ENCODE data around the gene PDZD8.
"Not testable (repeated sequence)": the region's sequence is repeated elsewhere in the genome, so short reads cannot be mapped to it uniquely, and the experiment has no call there.

The PDZD8 gene

DNA sequence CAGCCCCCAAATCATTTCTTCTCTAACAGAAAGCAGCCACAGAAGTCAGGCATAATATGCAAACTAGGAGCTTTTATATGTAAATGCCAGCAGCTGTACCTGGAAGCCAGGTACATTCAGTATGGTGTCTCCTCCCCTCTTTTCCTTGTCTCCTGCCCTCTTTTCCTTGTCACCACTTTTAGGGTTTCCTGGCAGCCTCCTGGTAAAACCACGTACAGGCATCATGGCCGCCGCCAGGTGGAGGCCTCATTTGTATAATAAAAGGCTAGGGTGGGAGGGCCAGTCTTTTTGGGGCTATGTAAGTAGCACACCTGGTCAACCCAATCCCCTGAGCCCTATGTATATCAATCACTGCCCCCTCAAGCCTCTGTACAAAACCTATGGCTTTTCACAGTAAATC, 28.7 kb downstream of the PDZD8 start:
- no peak for DNase-seq

DNA sequence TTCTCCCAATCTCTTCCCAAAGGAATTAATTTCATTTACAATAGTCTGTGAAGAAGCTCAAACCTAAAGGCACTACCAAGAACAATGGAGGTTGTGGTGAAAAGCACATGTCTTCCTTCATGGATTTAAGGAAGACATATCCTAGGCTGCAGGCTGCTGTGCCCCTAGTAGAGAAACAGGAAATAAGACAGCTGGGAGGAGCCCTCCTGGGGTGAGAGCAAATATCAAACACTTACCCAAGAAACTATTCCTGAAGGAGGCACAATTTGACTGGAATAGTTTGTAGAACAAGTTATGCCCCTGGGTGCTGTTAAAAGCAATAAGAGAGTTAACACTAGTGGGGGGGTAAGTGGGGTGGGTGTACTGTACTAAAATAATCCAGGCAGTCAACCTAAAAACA, 30.1 kb downstream of the PDZD8 start:
- no peak for DNase-seq

DNA sequence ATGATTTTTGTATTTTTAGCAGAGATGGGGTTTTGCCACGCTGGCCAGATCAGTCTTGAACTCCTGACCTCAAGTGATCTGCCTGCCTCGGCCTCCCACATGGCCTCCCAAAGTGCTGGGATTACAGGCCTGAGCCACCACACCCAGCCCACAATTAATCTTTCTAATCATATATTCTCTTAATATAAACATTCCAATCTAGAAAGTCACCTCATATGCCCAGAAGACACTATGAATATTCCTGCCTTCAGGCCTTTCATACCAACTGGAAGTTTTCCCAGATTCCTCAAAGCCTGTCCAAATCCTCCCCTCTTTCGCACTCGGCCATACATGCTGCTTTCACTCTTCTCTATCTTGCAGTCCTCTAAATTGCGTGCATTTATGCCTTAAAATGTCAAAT, 32.6 kb downstream of the PDZD8 start:
- no peak for DNase-seq

DNA sequence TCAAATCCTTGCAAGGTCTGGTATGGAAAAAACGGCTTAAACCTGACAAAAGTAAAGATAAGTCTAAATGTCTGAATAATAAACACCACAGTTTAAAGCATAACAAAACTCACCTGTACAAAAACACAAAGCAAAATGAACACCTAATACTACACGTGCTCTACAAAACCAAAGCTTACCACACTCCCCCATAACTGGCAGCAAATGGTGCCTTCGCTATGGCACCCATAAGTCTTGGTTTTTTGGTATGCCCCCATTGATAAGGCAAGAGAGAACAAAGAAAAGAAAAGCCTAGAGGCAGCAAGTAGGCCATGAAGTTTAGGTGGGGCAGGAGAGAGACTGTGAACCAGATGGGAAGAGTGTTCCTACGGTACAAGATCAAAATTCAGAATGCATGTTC, 34.2 kb downstream of the PDZD8 start:
- DNase-seq: no peak

DNA sequence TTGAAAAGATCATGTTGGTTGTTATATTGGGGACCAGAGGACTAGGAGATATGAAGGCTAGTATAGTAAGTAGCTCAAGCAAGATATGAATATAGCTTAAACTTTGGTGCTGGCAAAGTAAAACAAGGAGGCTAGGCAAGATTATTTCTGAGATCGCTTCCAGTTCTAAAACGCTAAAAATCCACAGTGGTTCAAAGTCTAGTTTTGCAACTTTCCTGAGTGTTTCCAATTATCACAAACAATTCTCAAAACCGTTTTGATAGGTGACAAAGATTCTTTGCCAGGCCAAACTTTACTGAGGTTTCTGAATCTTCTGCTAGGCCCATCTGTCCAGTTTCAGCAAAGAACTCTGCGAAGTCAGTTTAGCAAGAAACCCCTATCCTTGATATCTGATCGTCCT, 35.3 kb downstream of the PDZD8 start:
- no peak for DNase-seq

DNA sequence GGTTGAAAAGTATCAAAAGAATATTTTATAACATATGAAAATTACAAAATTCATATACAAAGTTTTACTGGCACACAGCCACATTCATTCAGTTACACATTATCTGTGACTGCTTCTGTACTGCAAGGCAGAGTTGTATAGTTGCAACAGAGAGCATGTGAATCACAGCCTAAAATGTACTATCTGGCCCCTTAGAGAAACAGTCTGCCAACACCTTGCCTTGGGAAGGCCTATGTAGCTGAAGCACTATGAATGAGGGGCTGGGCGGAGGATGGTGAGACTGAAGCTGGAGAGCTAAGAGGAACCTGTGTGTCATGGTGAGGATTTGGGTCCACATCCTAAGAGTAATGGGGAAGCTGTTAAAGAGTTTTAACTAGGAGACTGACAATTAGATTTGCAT, 35.7 kb downstream of the PDZD8 start:
- no peak for DNase-seq

DNA sequence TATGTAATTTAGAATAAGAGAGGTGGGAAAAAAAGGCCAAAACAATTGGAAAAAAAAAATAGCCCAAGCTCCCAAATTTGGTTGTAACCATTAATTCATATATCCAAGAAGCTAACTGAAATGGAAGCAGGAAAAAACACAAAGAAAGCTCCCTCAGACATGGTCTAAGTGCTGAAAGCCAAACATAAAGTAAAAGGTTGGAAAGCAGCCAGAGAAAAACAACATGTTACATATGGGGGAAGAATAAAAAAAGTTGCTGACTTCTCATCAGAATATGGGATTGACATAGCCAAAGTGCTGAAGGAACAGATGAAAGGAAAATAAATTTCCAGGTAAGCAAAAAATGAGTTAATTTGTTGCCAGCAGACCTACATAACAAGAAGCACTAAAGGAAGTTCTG, 40.3 kb downstream of the PDZD8 start:
- DNase-seq: no peak

DNA sequence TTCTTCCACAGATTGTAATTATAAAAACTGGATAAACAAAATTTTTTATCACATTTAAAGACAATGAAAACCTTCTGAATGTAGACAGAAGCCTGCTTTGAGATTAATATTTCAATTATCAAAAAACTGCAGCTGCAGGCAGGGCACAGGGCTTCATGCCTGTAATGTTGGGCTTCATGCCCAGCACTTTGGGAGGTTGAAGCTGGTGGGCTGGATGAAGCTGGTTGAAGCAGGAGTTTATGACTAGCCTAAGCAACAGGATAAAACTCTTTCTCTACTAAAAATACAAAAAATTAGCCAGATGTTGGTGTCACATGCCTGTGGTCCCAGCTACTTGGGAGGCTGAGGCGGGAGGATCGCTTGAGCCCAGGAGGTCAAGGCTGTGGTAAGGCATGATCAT, 41.2 kb downstream of the PDZD8 start:
- DNase-seq: no peak

DNA sequence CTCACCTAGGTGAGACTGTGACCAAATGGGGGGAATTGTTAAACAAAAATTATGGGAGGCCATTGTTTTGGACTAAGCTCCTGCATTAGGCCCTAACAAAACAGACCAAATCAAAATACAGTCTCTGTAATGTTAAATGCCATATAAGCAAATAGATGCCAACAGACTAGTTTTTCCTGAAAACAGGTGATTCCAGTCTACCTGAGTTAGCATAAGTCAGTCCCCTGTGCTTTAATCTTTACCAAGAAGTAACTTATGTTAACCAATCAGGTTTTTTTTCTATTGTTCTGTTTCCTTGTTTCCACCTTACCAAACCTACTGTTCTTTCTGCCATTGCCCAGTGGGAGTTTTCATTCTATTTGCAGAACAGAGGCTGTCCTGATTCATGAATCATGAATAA, 48.0 kb downstream of the PDZD8 start:
- no peak for DNase-seq

DNA sequence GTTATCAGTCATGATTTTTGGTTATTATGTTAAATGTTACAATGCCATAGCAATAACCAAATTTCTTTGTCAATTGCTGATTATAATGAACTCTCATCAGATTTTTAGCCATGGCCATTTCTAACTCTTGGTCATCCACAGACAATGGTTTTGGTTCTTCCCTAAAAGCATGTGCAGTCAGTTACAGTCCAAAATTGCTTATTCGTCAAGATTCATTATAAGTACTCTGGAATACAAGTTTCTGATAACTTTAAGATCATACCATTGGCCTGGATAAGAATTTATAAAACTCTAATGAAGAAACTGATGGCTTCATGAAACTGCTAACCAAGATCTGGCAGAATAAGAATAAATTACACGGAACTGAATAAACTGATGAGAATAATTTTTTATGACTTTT, 50.9 kb downstream of the PDZD8 start:
- DNase-seq: no peak

DNA sequence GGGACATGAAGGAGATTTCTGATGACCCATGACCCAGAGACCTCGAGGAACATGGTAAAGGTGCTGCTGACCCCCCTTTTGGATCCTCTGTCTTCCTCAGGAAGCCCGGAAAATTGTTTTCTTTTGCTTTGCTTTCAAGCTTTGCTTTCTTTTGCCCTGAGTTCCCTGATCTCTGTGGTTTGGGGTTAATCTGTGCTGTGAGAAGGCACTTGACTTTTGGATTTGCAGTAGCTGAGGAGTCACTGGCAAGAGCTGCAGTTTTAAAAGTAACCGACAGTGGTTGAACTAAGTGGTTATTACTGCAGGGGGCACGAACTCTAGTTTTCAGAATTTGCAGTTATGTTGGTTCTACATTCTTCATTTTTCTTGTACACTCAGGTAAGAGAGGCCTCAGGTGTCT, 53.0 kb downstream of the PDZD8 start:
- DNase-seq: no peak

DNA sequence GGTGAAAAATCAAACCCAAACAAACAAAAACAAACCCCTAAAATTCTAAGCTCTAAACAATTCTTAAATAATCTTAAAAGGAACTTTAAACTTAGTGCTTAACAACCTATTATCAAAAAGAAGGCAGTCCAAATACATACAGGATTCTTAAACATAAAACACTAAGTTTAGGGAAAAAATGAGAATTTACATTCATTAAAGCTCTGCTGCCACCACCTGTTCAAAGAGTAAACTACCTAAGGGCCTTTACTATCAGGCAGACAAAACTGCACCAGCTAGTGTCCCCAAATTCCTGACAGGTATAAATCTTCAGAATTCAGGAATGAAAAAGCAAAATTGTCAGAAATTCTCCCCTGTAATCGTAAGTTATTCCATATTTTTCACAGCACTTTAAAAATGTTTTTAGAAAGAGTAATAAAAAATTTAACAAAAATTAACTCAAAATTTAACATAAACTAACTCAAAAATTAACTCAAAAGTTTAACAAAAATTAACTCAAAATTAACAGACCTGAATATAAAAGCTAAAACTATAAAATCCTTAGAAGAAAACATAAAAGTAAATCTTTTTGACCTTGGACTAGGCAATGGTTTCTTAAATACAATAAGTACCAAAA, 55.1 kb downstream of the PDZD8 start:
- no peak for DNase-seq

DNA sequence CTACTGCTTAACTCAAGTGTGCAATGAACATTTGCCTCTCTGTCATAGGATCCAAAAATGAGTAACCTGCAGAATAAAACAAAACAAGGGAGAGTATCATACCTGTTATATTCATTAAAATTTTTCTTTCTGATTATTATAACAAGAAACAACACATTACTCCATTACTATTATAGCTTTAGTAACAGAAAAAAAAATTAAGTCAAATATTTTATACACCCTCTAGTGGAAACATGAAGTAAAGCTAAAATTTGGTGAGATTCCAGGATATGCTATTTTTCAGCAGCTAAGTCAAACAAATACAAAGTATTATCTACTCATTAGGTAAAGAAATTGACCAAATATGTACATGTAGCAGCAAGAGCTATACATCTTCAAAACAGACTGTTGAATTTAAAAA, 56.3 kb downstream of the PDZD8 start:
- no peak for DNase-seq

DNA sequence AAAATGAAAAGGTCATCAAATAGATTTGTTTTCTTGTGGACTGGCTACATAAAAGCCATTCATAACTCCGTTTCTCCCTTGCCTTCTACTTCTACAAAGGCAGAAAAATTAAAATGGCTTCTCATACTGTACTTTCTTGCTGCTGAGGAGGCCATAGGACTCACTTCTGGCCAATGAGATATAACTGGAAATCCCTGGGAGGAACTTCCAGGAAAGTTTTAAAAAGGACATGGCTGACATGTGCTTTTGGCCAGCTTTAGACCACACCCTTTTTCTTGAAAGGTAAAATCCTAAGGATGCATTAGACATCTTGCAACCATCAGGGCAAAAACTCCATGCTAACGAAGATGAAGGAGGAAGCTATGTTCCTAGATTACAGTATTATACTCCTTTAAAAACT, 58.5 kb downstream of the PDZD8 start:
- DNase-seq: no peak

DNA sequence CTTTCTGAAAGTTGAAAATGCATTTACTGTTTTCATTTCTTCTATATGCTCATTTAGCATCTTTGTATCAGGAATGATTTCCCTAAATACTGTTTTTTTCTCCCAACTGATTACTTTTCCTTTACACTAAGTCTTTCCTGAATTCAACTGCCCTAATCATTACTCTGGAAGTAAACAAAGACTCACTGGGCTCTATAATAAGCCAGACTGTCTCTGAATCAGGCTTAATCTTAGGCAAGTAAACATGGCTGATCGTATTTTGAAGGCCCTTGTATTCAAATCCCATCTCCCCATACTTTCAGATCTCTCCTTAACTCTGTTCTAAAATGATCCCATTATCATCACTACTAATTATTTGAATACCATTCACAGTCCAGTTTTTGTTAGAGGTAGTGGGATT, 61.6 kb downstream of the PDZD8 start:
- DNase-seq: no peak

DNA sequence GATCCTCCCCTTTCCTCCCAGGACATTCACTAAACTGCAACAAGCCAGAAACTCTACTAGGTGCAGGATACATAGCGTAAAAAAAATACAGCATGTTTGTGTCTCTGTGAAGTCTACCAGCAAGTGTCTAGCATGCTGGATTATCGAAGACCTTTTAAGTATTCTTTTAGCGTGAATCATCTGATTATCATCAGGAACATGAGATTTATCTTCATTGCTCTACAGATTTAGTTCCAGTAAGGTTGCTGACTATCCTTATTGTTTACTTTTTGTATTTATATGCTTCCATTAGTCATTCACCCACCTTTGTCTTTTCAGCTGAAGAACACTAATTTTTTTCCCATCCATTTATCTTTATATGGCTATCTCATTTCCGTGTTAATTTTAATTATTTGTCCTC, 62.8 kb downstream of the PDZD8 start:
- no peak for DNase-seq

DNA sequence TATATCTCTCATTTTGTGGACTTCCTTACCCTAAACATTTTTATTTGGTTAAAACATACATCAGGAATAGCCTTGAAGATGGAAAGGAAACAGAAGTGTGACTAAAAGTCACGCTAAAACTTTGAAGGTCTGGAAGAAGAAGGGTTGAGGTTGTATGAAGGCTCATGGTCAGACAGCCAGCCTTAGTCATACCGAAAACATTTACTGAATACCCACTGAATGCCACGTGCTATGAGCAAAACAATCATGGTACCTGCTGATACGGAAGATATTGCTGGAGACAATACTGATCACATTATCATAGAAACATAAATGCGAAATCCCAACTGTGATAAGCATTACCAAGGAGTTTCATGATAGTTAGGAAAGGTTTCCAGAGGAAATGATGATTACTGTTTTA, 64.0 kb downstream of the PDZD8 start:
- DNase-seq: no peak

DNA sequence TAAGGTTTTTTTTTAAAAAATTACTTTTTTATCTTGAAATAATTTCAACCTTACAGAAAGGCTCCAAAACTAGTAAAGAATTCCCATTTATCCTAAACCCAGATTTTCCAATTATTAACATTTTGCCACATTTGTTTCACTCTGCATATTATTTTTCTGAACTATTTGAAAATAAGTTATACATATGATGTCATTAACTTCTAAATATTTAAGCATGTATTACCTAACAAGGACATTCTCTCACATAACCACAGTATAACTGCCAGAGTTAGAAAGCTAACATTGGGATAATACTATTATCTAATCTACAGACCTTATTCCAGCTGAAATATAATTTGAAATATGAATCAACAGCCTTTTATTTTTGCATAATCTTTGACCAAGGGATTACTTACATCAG, 68.6 kb downstream of the PDZD8 start:
- DNase-seq: no peak

DNA sequence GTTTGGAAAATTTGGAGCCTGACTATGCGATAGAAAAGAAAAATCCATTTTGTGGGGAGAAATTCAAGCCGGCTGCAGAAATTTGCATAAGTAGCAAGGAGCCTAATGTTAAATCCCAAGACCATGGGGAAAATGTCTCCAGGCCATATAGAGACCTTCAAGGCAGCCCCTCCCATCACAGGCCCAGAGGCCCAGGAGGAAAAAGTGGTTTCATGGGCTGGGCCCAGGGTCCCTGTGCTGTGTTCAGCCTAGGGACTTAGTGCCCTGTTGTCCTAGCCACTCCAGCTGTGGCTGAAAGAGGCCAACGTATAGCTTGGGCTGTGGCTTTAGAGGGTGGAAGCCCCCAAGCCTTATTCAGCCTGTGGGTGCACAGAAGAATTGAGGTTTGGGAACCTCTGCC, 71.8 kb downstream of the PDZD8 start:
- DNase-seq: not testable (repeated sequence)

DNA sequence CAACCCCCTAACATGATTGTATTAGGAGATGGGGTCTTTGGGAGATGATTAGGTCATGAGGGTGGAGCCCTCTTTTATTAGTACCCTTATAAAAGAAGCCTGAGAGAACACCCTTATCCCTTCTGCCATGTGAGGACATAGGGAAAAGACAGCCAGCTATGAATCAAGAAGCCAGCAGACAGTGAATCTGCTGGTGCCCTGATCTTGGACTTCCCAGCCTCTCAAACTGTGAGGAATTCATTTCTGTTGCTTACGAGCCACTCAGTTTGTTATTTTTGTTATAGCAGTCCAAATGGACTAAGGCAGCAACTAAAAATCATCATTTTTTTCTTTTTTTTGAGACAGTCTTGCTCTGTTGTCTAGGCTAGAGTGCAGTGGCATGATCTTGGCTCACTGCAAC, 74.6 kb downstream of the PDZD8 start:
- no peak for DNase-seq

DNA sequence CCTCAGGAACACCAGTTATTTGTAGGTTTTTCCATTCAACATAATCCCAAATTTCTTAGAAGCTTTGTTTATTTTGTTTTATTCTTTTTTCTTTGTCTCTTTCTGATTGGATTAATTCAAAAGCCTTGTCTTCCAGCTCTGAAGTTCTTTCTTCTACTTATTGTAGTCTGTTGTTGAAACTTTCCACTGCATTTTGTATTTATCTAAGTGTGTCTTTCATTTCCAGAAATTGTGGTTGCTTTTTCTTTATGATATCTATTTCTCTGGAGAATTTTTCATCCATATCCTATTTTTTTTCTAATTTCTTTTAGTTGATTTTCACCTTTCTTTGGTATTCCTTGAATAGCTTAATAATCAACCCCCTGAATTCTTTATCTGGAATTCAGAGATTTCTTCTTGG, 75.8 kb downstream of the PDZD8 start:
- no peak for DNase-seq

DNA sequence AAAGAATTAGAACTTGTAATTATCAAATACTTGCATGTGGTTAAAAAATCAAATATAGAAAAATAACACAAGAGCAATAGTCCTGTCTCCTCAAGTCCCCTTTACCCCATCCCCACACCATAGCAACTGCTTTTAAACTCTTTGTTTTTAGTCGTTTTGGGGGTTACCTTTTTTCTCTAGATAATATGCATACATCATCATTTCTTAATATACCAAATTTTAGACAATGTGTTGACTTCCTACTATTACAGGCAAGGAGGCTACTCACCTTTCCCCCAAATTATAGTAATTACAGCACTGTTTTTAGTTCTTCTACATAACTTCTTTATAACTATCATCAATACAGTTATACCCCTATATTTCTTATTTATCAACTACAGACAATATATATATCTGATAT, 77.0 kb downstream of the PDZD8 start:
- DNase-seq: no peak

DNA sequence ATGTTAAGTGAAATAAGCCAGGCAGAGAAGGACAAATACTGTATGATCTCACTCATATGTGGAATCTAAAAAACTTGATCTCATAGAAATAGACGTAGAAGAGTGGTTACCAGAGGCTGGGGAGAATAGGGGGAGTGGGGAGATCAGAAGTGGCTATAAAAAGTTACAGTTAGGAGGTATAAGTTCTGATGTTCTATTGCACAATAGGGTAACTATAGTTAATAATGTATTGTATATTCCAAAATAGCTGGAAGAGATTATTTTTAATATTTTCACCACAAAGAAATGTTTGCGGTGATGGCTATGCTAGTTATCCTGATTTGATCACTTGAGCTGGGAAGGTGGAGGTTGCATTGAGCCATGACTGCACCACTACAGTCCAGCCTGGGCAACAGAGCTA, 80.5 kb downstream of the PDZD8 start:
- no peak for DNase-seq

DNA sequence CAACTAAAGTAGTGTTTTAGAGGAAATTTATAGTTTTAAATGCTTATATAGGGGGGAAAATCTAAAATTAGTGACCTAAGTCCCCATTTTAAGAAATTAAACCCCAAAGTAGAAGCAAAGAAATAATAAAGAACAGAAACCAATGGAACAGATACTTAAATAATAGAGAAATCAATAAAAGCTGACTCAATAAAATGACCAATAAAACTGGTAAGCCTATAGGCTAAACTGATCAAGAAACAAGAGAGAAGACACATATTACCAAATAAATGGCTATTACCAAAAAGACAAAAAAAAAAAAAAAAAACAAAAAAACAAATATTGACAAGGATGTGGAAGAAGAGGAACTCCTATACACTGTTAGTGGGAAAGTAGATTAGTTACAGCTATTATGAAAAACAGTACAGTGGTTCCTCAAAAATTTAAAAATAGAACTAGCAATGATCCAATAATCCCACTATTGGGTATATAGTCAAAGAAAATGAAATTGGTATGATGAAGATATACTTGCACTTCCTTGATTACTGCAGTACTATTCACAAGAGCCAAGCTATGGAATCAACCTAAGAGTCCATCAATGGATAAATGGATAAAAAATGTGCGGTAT, 81.1 kb downstream of the PDZD8 start:
- no peak for DNase-seq

DNA sequence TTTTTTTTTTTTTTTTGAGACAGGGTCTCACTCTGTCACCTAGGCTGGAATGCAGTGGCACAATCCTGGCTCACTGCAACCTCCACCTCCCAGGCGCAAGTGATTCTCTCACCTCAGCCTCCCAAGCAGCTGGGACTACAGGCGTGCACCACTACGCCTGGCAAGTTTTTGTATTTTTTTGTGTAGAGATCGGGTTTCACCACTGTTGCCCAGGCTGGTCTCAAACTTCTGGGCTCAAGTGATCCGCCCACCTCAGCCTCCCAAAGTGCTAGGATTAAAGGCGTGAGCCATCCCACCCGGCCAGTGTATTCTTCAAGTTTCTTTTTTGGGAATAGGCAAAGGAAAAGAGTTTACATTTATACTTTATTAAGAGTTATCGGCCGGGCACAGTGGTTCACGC, 84.4 kb downstream of the PDZD8 start:
- not testable (repeated sequence) for DNase-seq

Measured in NCI-H2171 (cell line).